ENCODE measurements around the gene STXBP5L. TPM values are rescaled to one million over a fixed set of nuclear protein-coding genes. Genes with fewer than 3 reads are reported as not detected.

STXBP5L gene
- polyA plus RNA-seq, 1 of the 3 experiments (the other 2 are of a cell fraction): 0.03 TPM

- no peak overlapping the region for H2AFZ ChIP-seq (ENCODE audit: low read depth)
- no peak overlapping the region for H3K27ac ChIP-seq (ENCODE audit: low read depth in 2 of 2, low read length in 1 of 2)
- no peaks in the 10 kb centered on the region for H4K20me1 ChIP-seq (ENCODE audit: insufficient read depth)
- POLR2A ChIA-PET: no interaction called here
- CTCF ChIA-PET: no interaction called here
- H3K4me1 ChIP-seq (ENCODE audit: control insufficient read depth in 1 of 2, insufficient read depth in 2 of 2, low read depth in 1 of 2, low read length in 1 of 2): peaks cover 0 to 10% of the 10 kb centered on the region in 2 experiments; a peak in 1 of 4 replicates
- H3K27me3 ChIP-seq (ENCODE audit: insufficient read depth): no peaks in the 10 kb centered on the region
- no peaks in the 10 kb centered on the region for H3K36me3 ChIP-seq (replicated peaks in 1 of 2; ENCODE audit: control insufficient read depth in 1 of 2, insufficient read depth in 2 of 2, low read length in 1 of 2)
- 0 out of 2 replicates have a peak, but pooled peaks cover 3% of the 10 kb centered on the region for H3K9me2 ChIP-seq
- no peaks in the 10 kb centered on the region for H3F3A ChIP-seq (replicated peaks; ENCODE audit: insufficient read depth)
- WGBS (ENCODE audit: low lambda C conversion rate): 32% methylated on average over 2 of the region's 2 CpGs
- TF ChIP-seq EP300 (IDR thresholded peaks at IDR 0.05; ENCODE audit: borderline replicate concordance in 1 of 2, low read depth in 1 of 2, low read length in 1 of 2): no peak
- TF ChIP-seq TAF1 (IDR thresholded peaks at IDR 0.05; ENCODE audit: borderline replicate concordance, low read depth, low read length): no peak
- TF ChIP-seq JUND (IDR thresholded peaks at IDR 0.05): no peak
- TF ChIP-seq, protein P1, sequence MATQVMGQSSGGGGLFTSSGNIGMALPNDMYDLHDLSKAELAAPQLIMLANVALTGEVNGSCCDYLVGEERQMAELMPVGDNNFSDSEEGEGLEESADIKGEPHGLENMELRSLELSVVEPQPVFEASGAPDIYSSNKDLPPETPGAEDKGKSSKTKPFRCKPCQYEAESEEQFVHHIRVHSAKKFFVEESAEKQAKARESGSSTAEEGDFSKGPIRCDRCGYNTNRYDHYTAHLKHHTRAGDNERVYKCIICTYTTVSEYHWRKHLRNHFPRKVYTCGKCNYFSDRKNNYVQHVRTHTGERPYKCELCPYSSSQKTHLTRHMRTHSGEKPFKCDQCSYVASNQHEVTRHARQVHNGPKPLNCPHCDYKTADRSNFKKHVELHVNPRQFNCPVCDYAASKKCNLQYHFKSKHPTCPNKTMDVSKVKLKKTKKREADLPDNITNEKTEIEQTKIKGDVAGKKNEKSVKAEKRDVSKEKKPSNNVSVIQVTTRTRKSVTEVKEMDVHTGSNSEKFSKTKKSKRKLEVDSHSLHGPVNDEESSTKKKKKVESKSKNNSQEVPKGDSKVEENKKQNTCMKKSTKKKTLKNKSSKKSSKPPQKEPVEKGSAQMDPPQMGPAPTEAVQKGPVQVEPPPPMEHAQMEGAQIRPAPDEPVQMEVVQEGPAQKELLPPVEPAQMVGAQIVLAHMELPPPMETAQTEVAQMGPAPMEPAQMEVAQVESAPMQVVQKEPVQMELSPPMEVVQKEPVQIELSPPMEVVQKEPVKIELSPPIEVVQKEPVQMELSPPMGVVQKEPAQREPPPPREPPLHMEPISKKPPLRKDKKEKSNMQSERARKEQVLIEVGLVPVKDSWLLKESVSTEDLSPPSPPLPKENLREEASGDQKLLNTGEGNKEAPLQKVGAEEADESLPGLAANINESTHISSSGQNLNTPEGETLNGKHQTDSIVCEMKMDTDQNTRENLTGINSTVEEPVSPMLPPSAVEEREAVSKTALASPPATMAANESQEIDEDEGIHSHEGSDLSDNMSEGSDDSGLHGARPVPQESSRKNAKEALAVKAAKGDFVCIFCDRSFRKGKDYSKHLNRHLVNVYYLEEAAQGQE (IDR thresholded peaks at IDR 0.05; ENCODE audit: low read depth, low read length): no peak
- no peak for TF ChIP-seq MXI1 (IDR thresholded peaks at IDR 0.05; ENCODE audit: low read depth, low read length)
- TF ChIP-seq FOSL2 (IDR thresholded peaks at IDR 0.05; ENCODE audit: borderline replicate concordance, low read depth): no peak
- no peak for TF ChIP-seq YY1 (IDR thresholded peaks at IDR 0.05; ENCODE audit: low read depth)
- no peak for TF ChIP-seq RFX5 (IDR thresholded peaks at IDR 0.05; ENCODE audit: low read length)
- no peak for TF ChIP-seq EZH2phosphoT487 (IDR thresholded peaks at IDR 0.05; ENCODE audit: borderline replicate concordance, low read depth)
- TF ChIP-seq NRF1 (IDR thresholded peaks at IDR 0.05; ENCODE audit: low read depth, low read length): no peak
- no peaks in the 10 kb centered on the region for H3K79me2 ChIP-seq (ENCODE audit: insufficient read depth)
- DNase-seq: no peak
- H3K4me2 ChIP-seq: no peak overlapping the region
- no peak overlapping the region for H3K9ac ChIP-seq
- no peak overlapping the region for H3K4me3 ChIP-seq (ENCODE audit: low read depth in 2 of 2, low read length in 1 of 2)
- H3K9me3 ChIP-seq: no peaks in the 10 kb centered on the region
These were observed 75.8 kb downstream of the STXBP5L start for GRCh38 chr3:120983841-120984240.

DNA sequence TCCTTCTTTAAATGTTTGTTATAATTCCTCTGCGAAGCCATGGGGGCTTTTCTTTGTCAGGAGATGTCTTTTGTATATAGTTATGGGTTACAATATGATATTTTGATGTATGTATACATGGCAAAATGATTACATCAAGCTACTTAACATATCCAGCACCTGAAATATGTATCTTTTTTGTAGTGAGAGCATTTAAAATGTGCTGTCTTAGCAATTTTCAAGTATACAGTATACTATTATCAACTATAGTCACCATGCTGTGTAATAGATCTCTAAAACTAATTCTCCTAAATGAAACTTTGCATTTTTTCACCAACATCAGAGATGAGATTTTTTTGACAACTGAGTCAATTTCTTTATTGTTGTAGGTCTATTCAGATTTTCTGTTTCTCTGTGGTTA lies 77.2 kb downstream of the STXBP5L start:
- no peak overlapping the region; the same call in 1 of the 2 replicates for H2AFZ ChIP-seq (ENCODE audit: low read depth)
- H3K4me2 ChIP-seq: no peak overlapping the region
- H4K20me1 ChIP-seq (ENCODE audit: insufficient read depth): no peaks in the 10 kb centered on the region
- 8% methylated on average over 1 of the region's 1 CpG for WGBS (ENCODE audit: low lambda C conversion rate)
- ChIA-PET POLR2A (no interaction called here), CTCF (no interaction called here)
- H3K4me3 ChIP-seq (ENCODE audit: low read depth in 2 of 2, low read length in 1 of 2): no peak overlapping the region
- 0 out of 2 replicates have a peak, but pooled peaks cover 3% of the 10 kb centered on the region for H3K9me2 ChIP-seq
- TF ChIP-seq, protein P2, sequence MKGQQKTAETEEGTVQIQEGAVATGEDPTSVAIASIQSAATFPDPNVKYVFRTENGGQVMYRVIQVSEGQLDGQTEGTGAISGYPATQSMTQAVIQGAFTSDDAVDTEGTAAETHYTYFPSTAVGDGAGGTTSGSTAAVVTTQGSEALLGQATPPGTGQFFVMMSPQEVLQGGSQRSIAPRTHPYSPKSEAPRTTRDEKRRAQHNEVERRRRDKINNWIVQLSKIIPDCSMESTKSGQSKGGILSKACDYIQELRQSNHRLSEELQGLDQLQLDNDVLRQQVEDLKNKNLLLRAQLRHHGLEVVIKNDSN (IDR thresholded peaks at IDR 0.05; ENCODE audit: borderline replicate concordance, low read depth): no peak
- no peak for TF ChIP-seq GATA2 (CRISPR knock-in tag; IDR thresholded peaks at IDR 0.05)
- no peak for TF ChIP-seq TCF12 (IDR thresholded peaks at IDR 0.05)
- no peak for TF ChIP-seq JUND (IDR thresholded peaks at IDR 0.05)
- H3F3A ChIP-seq (replicated peaks; ENCODE audit: insufficient read depth): no peaks in the 10 kb centered on the region
- H3K36me3 ChIP-seq (replicated peaks in 1 of 2; ENCODE audit: control insufficient read depth in 1 of 2, insufficient read depth in 2 of 2, low read length in 1 of 2): no peaks in the 10 kb centered on the region
- no peak for DNase-seq
- H3K79me2 ChIP-seq (ENCODE audit: insufficient read depth): no peaks in the 10 kb centered on the region
- peaks cover 0 to 10% of the 10 kb centered on the region in 2 experiments; a peak in 1 of 4 replicates for H3K4me1 ChIP-seq (ENCODE audit: control insufficient read depth in 1 of 2, insufficient read depth in 2 of 2, low read depth in 1 of 2, low read length in 1 of 2)
- H3K9ac ChIP-seq: no peak overlapping the region
- peaks cover 5% of the 10 kb centered on the region; the same call in 1 of the 2 replicates for H3K9me3 ChIP-seq
- no peak overlapping the region for H3K27ac ChIP-seq (ENCODE audit: low read depth in 2 of 2, low read length in 1 of 2)
- no peaks in the 10 kb centered on the region for H3K27me3 ChIP-seq (ENCODE audit: insufficient read depth)
